Upper lobe of right lung (tissue), 1 donor: ENCODE data around the gene NOS1. TPM values are rescaled to one million over a fixed set of nuclear protein-coding genes. Genes with fewer than 3 reads are reported as not detected.

ENCODE experiments used
- ATAC-seq: fragments of 200-7000 bp; cut with Tn5 transposase; one replicate; pipeline ENCODE4 v1.9.1; 2020; ENCODE audit warnings: mild to moderate bottlenecking, moderate library complexity
- DNase-seq: peaks from one replicate; pipeline ENCODE4 v3.0.0-alpha.2; 2020
- H3K27ac ChIP-seq: fragments of 200-600 bp; one replicate; pipeline ENCODE4 v1.8.0; 2022
- H3K27me3 ChIP-seq: fragments of 200-600 bp; one replicate; pipeline ENCODE4 v1.8.0; 2022; ENCODE audit warnings: mild to moderate bottlenecking
- H3K36me3 ChIP-seq: fragments of 200-600 bp; one replicate; pipeline ENCODE4 v1.8.0; 2022
- H3K4me1 ChIP-seq: fragments of 200-600 bp; one replicate; pipeline ENCODE4 v1.8.0; 2022
- H3K4me3 ChIP-seq: fragments of 200-600 bp; one replicate; pipeline ENCODE4 v1.8.0; 2022; ENCODE audit warnings: mild to moderate bottlenecking
- H3K9me3 ChIP-seq: fragments of 200-600 bp; one replicate; pipeline ENCODE4 v1.8.0; 2022
- intact Hi-C: fragments of 100-400 bp; cut with DNase I; formaldehyde crosslinking; loops from one replicate; pipeline ENCODE4 v1.11.0; 2022
- total RNA-seq: library from RNA; stranded (reverse); fragmentation: NEBNext Ultra II Directional; extraction: Animal tissue kit (Norgen Biotek cat#: 25700); gene quantifications from one replicate; pipeline ENCODE4 v1.2.1, GENCODE V29; 2021
- TF ChIP-seq, protein P1 (sequence below): fragments of 200-600 bp; IDR thresholded peaks from one replicate; pipeline ENCODE4 v1.8.0; 2022; ENCODE audit warnings: antibody characterized with exemption
- donor health status: DM: no; HTN: yes; CAD: no; lungs with severe emphysema.

NOS1 gene
- total RNA-seq, 1 donor from 2014 or later, result 4.9 TPM

DNA sequence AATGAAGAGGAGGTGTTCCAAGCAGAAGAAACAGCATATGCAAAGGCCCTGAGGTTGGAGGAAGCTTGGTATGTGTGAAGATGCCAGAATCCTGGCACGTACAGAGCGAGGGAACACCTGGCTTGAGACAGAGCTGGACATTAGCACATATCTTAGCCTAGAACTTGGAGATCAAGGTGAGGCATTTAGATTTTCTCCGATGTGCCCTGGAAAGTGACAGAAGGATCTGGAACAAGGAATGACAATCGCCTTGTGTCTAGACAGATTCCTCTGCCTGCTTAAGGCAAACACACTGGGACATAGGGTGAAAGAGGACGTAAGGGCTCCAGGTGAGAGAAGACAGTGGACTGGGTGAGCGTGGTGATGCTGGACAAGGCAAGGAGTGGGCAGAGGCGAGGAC is 32.2 kb upstream of the NOS1 start:
- ATAC-seq (no peak), DNase-seq (no peak)
- intact Hi-C loops, result no loop called here
- Histone ChIP-seq H3K27ac (no peak overlapping the region), H3K9me3 (no peaks in the 10 kb centered on the region), H3K4me3 (no peak overlapping the region), H3K36me3 (no peaks in the 10 kb centered on the region), H3K27me3 (no peaks in the 10 kb centered on the region), H3K4me1 (no peaks in the 10 kb centered on the region)
- TF ChIP-seq, protein P1, sequence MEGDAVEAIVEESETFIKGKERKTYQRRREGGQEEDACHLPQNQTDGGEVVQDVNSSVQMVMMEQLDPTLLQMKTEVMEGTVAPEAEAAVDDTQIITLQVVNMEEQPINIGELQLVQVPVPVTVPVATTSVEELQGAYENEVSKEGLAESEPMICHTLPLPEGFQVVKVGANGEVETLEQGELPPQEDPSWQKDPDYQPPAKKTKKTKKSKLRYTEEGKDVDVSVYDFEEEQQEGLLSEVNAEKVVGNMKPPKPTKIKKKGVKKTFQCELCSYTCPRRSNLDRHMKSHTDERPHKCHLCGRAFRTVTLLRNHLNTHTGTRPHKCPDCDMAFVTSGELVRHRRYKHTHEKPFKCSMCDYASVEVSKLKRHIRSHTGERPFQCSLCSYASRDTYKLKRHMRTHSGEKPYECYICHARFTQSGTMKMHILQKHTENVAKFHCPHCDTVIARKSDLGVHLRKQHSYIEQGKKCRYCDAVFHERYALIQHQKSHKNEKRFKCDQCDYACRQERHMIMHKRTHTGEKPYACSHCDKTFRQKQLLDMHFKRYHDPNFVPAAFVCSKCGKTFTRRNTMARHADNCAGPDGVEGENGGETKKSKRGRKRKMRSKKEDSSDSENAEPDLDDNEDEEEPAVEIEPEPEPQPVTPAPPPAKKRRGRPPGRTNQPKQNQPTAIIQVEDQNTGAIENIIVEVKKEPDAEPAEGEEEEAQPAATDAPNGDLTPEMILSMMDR, result no peak

DNA sequence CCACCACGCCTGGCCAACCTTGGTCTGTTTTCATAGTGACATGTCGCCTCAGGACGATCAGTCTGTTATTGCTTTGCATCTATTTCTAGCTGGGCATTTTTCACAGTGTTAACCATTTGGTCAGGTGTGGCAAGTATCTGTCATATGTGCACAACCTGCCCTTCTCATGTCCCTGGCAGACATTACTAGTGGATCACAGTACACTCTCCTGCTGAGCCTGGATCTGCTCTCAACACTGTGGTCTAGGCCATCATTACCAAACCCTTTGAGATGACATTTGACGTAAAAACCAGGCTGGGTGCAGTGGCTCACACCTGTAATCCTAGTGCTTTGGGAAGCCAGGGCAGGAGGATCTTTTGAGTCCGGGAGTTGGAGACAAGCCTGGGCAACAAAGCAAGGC is 29.4 kb upstream of the NOS1 start:
- H3K36me3 ChIP-seq, result no peaks in the 10 kb centered on the region
- no peak overlapping the region for H3K4me3 ChIP-seq
- TF ChIP-seq, protein P1, result no peak
- H3K9me3 ChIP-seq, result no peaks in the 10 kb centered on the region
- no peak overlapping the region for H3K27ac ChIP-seq
- DNase-seq, result no peak
- H3K4me1 ChIP-seq, result no peaks in the 10 kb centered on the region
- intact Hi-C loops, result no loop called here
- H3K27me3 ChIP-seq, result no peaks in the 10 kb centered on the region
- ATAC-seq, result no peak

DNA sequence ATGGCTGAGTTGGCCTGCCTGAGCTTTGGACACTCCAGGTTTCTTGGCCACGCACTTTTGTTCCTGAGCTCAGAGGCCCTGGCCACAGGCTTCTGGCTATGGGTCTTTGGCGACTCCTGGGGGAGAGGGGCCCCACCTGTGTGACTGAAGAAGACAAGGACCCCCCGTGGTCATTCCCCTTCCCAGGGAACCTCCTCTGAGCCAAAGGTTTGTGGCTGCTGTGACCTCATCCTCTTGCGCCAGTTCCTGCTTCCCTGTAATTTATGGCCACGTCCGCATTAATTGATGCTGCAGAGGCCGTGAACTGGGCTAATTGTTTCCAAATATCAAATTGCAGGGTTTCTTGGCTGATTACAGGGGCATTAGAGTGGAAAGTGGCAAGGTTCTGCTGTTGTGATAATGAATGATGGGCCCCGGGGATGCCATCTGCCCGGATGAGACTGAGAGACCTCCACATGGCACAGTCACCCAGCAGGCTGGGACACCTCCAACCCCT is 27.6 kb upstream of the NOS1 start:
- intact Hi-C loops, result no loop called here
- no peak overlapping the region for H3K4me3 ChIP-seq
- H3K4me1 ChIP-seq, result no peaks in the 10 kb centered on the region

DNA sequence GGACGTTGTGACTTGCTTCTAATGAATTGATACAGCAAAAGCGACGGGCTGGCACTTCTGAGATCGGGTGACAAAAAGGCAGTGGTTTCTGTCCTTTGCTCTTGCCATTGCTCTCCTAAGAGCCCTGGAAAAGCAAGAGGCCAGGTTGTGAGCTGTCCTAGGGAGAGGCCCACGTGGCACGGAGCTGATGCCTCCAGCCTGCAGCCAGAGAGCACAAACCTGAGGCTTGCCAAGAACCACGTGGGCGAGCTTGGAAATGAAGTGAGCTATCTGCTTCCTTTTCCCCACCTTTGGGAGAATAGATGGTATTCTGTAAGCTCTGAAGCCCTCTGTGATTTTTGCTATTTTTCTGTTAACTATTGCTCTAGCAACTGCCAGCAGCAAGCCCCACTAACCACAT is 26.4 kb upstream of the NOS1 start:
- Histone ChIP-seq H3K9me3 (no peaks in the 10 kb centered on the region), H3K36me3 (no peaks in the 10 kb centered on the region), H3K27ac (no peak overlapping the region), H3K27me3 (no peaks in the 10 kb centered on the region), H3K4me3 (no peak overlapping the region), H3K4me1 (no peaks in the 10 kb centered on the region)
- no peak for ATAC-seq
- TF ChIP-seq, protein P1, result no peak
- intact Hi-C loops, result no loop called here
- DNase-seq, result no peak

More for the DNA sequence above, 27.6 kb upstream of the NOS1 start:
- DNase-seq, result no peak
- no peak overlapping the region for H3K27ac ChIP-seq
- H3K36me3 ChIP-seq, result no peaks in the 10 kb centered on the region
- no peak for ATAC-seq
- no peaks in the 10 kb centered on the region for H3K9me3 ChIP-seq
- TF ChIP-seq, protein P1, result no peak
- H3K27me3 ChIP-seq, result no peaks in the 10 kb centered on the region

DNA sequence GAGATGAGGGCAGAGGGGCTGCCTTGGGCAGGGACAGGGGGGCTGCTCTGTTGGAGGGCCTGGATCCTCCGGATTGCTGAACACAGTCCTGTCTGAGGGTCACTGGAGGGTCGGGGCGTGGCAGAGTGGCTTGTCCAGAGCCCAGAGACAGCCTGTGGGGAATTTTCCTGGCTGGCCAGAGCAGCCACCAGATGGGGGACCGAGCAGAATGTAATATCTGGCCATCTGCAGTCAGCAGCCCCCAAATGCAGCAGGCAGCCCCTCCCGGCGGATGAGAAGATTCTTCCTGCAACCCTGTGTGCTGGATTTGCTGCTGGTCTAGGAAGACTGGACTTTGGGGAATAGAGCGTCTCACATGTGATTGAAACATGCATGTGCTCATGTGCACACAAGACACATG is 23.3 kb upstream of the NOS1 start:
- no peak overlapping the region for H3K27ac ChIP-seq
- H3K4me1 ChIP-seq, result no peaks in the 10 kb centered on the region
- ATAC-seq (no peak), DNase-seq (no peak)
- intact Hi-C loops, result no loop called here
- no peaks in the 10 kb centered on the region for H3K9me3 ChIP-seq
- no peak overlapping the region for H3K4me3 ChIP-seq
- no peaks in the 10 kb centered on the region for H3K36me3 ChIP-seq
- TF ChIP-seq, protein P1, result no peak
- no peaks in the 10 kb centered on the region for H3K27me3 ChIP-seq

DNA sequence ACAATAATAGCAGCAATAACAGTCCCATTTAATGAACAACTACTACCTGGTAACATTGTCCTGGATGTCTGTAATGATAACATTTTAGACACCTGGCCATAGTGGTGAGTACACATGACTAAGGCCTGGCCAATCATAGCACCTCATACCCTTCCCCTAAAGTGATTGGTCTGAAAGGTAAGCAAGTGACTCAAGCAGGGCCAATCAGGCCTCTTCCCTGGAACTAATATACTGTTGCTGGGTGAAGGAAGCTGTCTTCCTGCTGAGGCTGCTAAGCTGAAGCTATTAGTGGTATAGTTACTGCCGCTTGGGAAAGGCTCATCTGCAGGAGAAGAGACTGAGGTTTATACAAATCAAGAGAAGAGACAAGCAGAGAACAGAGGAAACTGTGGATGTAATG is 18.7 kb upstream of the NOS1 start:
- Histone ChIP-seq H3K4me1 (no peaks in the 10 kb centered on the region), H3K4me3 (no peak overlapping the region), H3K36me3 (no peaks in the 10 kb centered on the region), H3K27me3 (no peaks in the 10 kb centered on the region), H3K9me3 (no peaks in the 10 kb centered on the region), H3K27ac (no peak overlapping the region)
- TF ChIP-seq, protein P1, result no peak
- intact Hi-C loops, result no loop called here
- no peak for DNase-seq
- no peak for ATAC-seq
